Measurements from ENCODE around the gene UBC.

DNA sequence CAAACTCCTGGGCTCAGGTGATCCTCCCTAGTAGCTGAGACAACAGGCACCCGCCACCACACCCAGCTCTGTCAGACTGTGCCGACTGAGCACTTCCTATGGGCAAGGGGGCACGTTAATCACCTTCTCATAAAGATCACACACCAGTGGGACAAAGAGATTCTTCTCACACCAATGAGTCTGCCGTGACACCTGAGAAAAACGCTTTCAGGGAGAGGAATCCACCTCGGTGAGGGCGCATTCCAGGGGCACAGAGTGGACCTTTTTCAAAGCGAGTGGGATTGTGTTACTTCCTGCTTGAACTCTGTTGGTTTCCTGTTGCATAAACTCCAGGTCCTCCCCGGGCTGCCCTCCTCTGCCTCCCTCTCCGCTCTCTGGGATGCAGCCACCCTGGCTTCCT is 33.3 kb downstream of the UBC start:
- TF ChIP-seq, protein P1, sequence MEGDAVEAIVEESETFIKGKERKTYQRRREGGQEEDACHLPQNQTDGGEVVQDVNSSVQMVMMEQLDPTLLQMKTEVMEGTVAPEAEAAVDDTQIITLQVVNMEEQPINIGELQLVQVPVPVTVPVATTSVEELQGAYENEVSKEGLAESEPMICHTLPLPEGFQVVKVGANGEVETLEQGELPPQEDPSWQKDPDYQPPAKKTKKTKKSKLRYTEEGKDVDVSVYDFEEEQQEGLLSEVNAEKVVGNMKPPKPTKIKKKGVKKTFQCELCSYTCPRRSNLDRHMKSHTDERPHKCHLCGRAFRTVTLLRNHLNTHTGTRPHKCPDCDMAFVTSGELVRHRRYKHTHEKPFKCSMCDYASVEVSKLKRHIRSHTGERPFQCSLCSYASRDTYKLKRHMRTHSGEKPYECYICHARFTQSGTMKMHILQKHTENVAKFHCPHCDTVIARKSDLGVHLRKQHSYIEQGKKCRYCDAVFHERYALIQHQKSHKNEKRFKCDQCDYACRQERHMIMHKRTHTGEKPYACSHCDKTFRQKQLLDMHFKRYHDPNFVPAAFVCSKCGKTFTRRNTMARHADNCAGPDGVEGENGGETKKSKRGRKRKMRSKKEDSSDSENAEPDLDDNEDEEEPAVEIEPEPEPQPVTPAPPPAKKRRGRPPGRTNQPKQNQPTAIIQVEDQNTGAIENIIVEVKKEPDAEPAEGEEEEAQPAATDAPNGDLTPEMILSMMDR (IDR thresholded peaks at IDR 0.05; ENCODE audit: low read depth, low read length, poor library complexity, severe bottlenecking) = no peak
- no peak for TF ChIP-seq EZH2phosphoT487 (IDR thresholded peaks at IDR 0.05; ENCODE audit: borderline replicate concordance, low read length)
